ENCODE measurements around the gene MARVELD1. TPM values are rescaled to one million over a fixed set of nuclear protein-coding genes. Genes with fewer than 3 reads are reported as not detected.

The MARVELD1 gene
- total RNA-seq, 2 donors from 2014 or later = 32.8 to 35.3 TPM

- Histone ChIP-seq H3K4me1 (replicated peaks) (no peaks in the 10 kb centered on the region), H3K4me3 (no peak overlapping the region), H3K27ac (peak overlapping the region; percentile 89 to 92), H3K9me3 (no peaks in the 10 kb centered on the region), H3K27me3 (replicated peaks; ENCODE audit: insufficient read depth) (no peaks in the 10 kb centered on the region), H3K36me3 (no peaks in the 10 kb centered on the region)
- intact Hi-C loops (cut with DNase I) = no loop called here
- DNase-seq (ENCODE audit: low spot score) = no peak
- WGBS = 81% methylated on average over 9 of the region's 9 CpGs
- TF ChIP-seq POLR2AphosphoS5 (IDR thresholded peaks at IDR 0.05) (no peak), POLR2A (IDR thresholded peaks at IDR 0.05) (no peak)
- TF ChIP-seq, protein P1, sequence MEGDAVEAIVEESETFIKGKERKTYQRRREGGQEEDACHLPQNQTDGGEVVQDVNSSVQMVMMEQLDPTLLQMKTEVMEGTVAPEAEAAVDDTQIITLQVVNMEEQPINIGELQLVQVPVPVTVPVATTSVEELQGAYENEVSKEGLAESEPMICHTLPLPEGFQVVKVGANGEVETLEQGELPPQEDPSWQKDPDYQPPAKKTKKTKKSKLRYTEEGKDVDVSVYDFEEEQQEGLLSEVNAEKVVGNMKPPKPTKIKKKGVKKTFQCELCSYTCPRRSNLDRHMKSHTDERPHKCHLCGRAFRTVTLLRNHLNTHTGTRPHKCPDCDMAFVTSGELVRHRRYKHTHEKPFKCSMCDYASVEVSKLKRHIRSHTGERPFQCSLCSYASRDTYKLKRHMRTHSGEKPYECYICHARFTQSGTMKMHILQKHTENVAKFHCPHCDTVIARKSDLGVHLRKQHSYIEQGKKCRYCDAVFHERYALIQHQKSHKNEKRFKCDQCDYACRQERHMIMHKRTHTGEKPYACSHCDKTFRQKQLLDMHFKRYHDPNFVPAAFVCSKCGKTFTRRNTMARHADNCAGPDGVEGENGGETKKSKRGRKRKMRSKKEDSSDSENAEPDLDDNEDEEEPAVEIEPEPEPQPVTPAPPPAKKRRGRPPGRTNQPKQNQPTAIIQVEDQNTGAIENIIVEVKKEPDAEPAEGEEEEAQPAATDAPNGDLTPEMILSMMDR (IDR thresholded peaks at IDR 0.05) = no peak
Measured at GRCh38 chr10:97711640-97712572, 1.6 kb upstream of the MARVELD1 start.

- Histone ChIP-seq H3K36me3 (no peaks in the 10 kb centered on the region), H3K27me3 (replicated peaks; ENCODE audit: insufficient read depth) (no peaks in the 10 kb centered on the region), H3K27ac (peak overlapping the region; percentile 88 to 92), H3K9me3 (no peaks in the 10 kb centered on the region), H3K4me1 (replicated peaks) (peaks cover 2% of the 10 kb centered on the region), H3K4me3 (peak overlapping the region; percentile 44 to 53)
- whole genome bisulfite sequencing = under 1% methylated on average over 69 of the region's 69 CpGs
- intact Hi-C loops (cut with DNase I) = no loop called here
- peak; percentile 54 for TF ChIP-seq POLR2A (IDR thresholded peaks at IDR 0.05)
- peak; percentile 22 for TF ChIP-seq POLR2AphosphoS5 (IDR thresholded peaks at IDR 0.05)
- TF ChIP-seq, protein P1 (IDR thresholded peaks at IDR 0.05) = peak in 1 of 4 experiments; percentile 29
- DNase-seq (ENCODE audit: low spot score) = peak; percentile 63
Measured at GRCh38 chr10:97713826-97714400, 383 bp downstream of the MARVELD1 start.

- peaks cover 9% of the 10 kb centered on the region for H3K4me1 ChIP-seq (replicated peaks)
- peak; percentile 85 for DNase-seq (ENCODE audit: low spot score)
- H3K27ac ChIP-seq = peak overlapping the region; percentile 88 to 92
- TF ChIP-seq POLR2AphosphoS5 (IDR thresholded peaks at IDR 0.05) = peak; percentile 84
- TF ChIP-seq, protein P1 (IDR thresholded peaks at IDR 0.05) = no peak
- TF ChIP-seq POLR2A (IDR thresholded peaks at IDR 0.05) = peak; percentile 71
- intact Hi-C loops (cut with DNase I) = no loop called here
- WGBS = under 1% methylated on average over 60 of the region's 74 CpGs
- H3K27me3 ChIP-seq (replicated peaks; ENCODE audit: insufficient read depth) = no peaks in the 10 kb centered on the region
- H3K36me3 ChIP-seq = no peaks in the 10 kb centered on the region
- peak overlapping the region; percentile 44 to 53 for H3K4me3 ChIP-seq
- H3K9me3 ChIP-seq = no peaks in the 10 kb centered on the region
Measured at GRCh38 chr10:97714401-97715258, 1.1 kb downstream of the MARVELD1 start.

GRCh38 chr10:97715259-97715874 is 1.8 kb downstream of the MARVELD1 start:
- Histone ChIP-seq H3K4me3 (peak overlapping the region; percentile 44 to 53), H3K27me3 (replicated peaks; ENCODE audit: insufficient read depth) (no peaks in the 10 kb centered on the region), H3K4me1 (replicated peaks) (peaks cover 9% of the 10 kb centered on the region), H3K36me3 (no peaks in the 10 kb centered on the region), H3K9me3 (no peaks in the 10 kb centered on the region), H3K27ac (peak overlapping the region; percentile 88 to 92)
- intact Hi-C loops (cut with DNase I) = no loop called here
- TF ChIP-seq POLR2A (IDR thresholded peaks at IDR 0.05) (no peak), POLR2AphosphoS5 (IDR thresholded peaks at IDR 0.05) (no peak)
- TF ChIP-seq, protein P1 (IDR thresholded peaks at IDR 0.05) = no peak
- DNase-seq (ENCODE audit: low spot score) = no peak
- WGBS = 28% methylated on average over 8 of the region's 8 CpGs

All from prostate gland (tissue), 2 donors.